IMR-90 (cell line): ENCODE data around the gene TRDMT1. TPM values are rescaled to one million over a fixed set of nuclear protein-coding genes. Genes with fewer than 3 reads are reported as not detected.

Source experiments
- ATAC-seq: fragments of 200-7000 bp; cut with Tn5 transposase; 2 replicates; pipeline ENCODE4 v1.9.1; 2020; ENCODE audit warnings: low read depth, mild to moderate bottlenecking, moderate library complexity
- BruUV-seq: library from RNA; stranded (reverse); fragments of 400-500 nt; replicated peaks from 2 replicates; lab custom pipeline; 2021; lab: Mats Ljungman, UMichigan
- CTCF ChIA-PET: fragments of 300-600 bp; formaldehyde crosslinking; extraction: SDS; loops from one replicate; lab custom pipeline; 2021; ENCODE audit warnings: antibody characterized with exemption; lab: Yijun Ruan, JAX
- POLR2A ChIA-PET: fragments of 300-600 bp; sonication (Branson Sonifier 250); formaldehyde crosslinking; loops from one replicate; lab custom pipeline; 2022; ENCODE audit warnings: antibody characterized with exemption; ENCODE audit not compliant: unreplicated experiment; lab: Charles Lee
- DNase-seq: peaks from one replicate; pipeline ENCODE4 v3.0.0; 2013
- H2AFZ ChIP-seq: replicated peaks from 2 replicates; pipeline ENCODE3; 2013; ENCODE audit warnings: low read length, mild to moderate bottlenecking; ENCODE audit not compliant: poor library complexity
- H2AK5ac ChIP-seq: 2 replicates; pipeline ENCODE4 v1.6.1; 2013; ENCODE audit warnings: low read depth, low read length, inconsistent platforms
- H2AK9ac ChIP-seq: replicated peaks from 2 replicates; pipeline ENCODE3; 2013; ENCODE audit warnings: mild to moderate bottlenecking, low read depth, low read length, moderate library complexity; ENCODE audit not compliant: poor library complexity
- H2BK120ac ChIP-seq: 2 replicates; pipeline ENCODE4 v1.6.1; 2013; ENCODE audit warnings: low read depth, low read length, inconsistent platforms
- H2BK15ac ChIP-seq: 3 replicates; pipeline ENCODE4 v1.6.1; 2013; ENCODE audit warnings: low read depth, low read length, inconsistent platforms
- H2BK20ac ChIP-seq: 2 replicates; pipeline ENCODE4 v1.6.1; 2013; ENCODE audit warnings: low read depth, mild to moderate bottlenecking, inconsistent platforms, low read length, moderate library complexity
- H2BK5ac ChIP-seq: 2 replicates; pipeline ENCODE4 v1.6.1; 2013; ENCODE audit warnings: mild to moderate bottlenecking, low read depth, low read length, inconsistent platforms; ENCODE audit not compliant: poor library complexity, severe bottlenecking
- H3K14ac ChIP-seq: replicated peaks from 2 replicates; pipeline ENCODE4 v1.6.1; 2013; ENCODE audit warnings: low read depth, low read length, inconsistent platforms
- H3K18ac ChIP-seq: 2 replicates; pipeline ENCODE4 v1.6.1; 2013; ENCODE audit warnings: low read depth, low read length, control low read depth
- H3K23ac ChIP-seq: 2 replicates; pipeline ENCODE4 v1.6.1; 2013; ENCODE audit warnings: low read depth, low read length, inconsistent platforms
- H3K27ac ChIP-seq: 2 replicates; pipeline ENCODE4 v1.5.1; 2013; ENCODE audit warnings: mild to moderate bottlenecking, control low read depth, low read length; ENCODE audit not compliant: insufficient read depth
- H3K27me3 ChIP-seq: 2 replicates; pipeline ENCODE4 v1.6.1; 2013; ENCODE audit warnings: low read length; ENCODE audit not compliant: control insufficient read depth, insufficient read depth
- H3K36me3 ChIP-seq: 2 replicates; pipeline ENCODE4 v1.6.1; 2013; ENCODE audit warnings: low read length, mixed read lengths; ENCODE audit not compliant: control insufficient read depth, insufficient read depth
- H3K4ac ChIP-seq: 2 replicates; pipeline ENCODE4 v1.6.1; 2013; ENCODE audit warnings: low read depth, low read length, inconsistent platforms
- H3K4me1 ChIP-seq: 2 replicates; pipeline ENCODE4 v1.6.1; 2013; ENCODE audit warnings: low read length, mixed read lengths; ENCODE audit not compliant: control insufficient read depth, insufficient read depth
- H3K4me2 ChIP-seq: 2 replicates; pipeline ENCODE4 v1.6.1; 2013; ENCODE audit warnings: low read depth, mild to moderate bottlenecking, control low read depth, low read length, moderate library complexity
- H3K4me3 ChIP-seq: 2 replicates; pipeline ENCODE4 v1.5.1; 2013; ENCODE audit warnings: low read depth, mild to moderate bottlenecking, control low read depth, low read length, moderate library complexity; ENCODE audit not compliant: insufficient read depth
- H3K56ac ChIP-seq: 2 replicates; pipeline ENCODE4 v1.6.1; 2013; ENCODE audit warnings: low read length, inconsistent platforms; ENCODE audit not compliant: insufficient read depth; ENCODE audit errors: extremely low read depth
- H3K79me1 ChIP-seq, 2 experiments: 2 replicates each; pipeline ENCODE4 v1.6.1; 2013; ENCODE audit warnings: low read length in 2 of 2, inconsistent platforms in 1 of 2, low read depth in 1 of 2
- H3K9ac ChIP-seq: 2 replicates; pipeline ENCODE4 v1.6.1; 2013; ENCODE audit warnings: low read depth, low read length, control low read depth
- H3K9me1 ChIP-seq: 2 replicates; pipeline ENCODE4 v1.6.1; 2013; ENCODE audit warnings: low read length, inconsistent platforms; ENCODE audit not compliant: insufficient read depth
- H3K9me3 ChIP-seq: 2 replicates; pipeline ENCODE4 v1.6.1; 2013; ENCODE audit warnings: low read length; ENCODE audit not compliant: control insufficient read depth, insufficient read depth
- H4K20me1 ChIP-seq: 2 replicates; pipeline ENCODE4 v1.6.1; 2013; ENCODE audit warnings: low read length, inconsistent platforms; ENCODE audit not compliant: insufficient read depth
- H4K5ac ChIP-seq: 2 replicates; pipeline ENCODE4 v1.6.1; 2013; ENCODE audit warnings: mild to moderate bottlenecking, low read depth, low read length, control low read depth
- H4K8ac ChIP-seq, 2 experiments: 2 replicates each; pipeline ENCODE4 v1.6.1; 2013; ENCODE audit warnings: low read depth in 2 of 2, low read length in 2 of 2, control low read depth in 1 of 2, inconsistent platforms in 1 of 2
- H4K91ac ChIP-seq: 2 replicates; pipeline ENCODE4 v1.6.1; 2013; ENCODE audit warnings: low read depth, low read length, inconsistent platforms; ENCODE audit not compliant: insufficient read depth
- CEBPB ChIP-seq: IDR thresholded peaks from 2 replicates; pipeline ENCODE4 v1.6.1; 2012; ENCODE audit warnings: low read depth, low read length, improper control_type of control experiment
- FOS ChIP-seq: fragments of 150-350 bp; IDR thresholded peaks from 2 replicates; pipeline ENCODE4 v1.6.1; 2016; ENCODE audit warnings: low read depth, low read length
- MAFK ChIP-seq: IDR thresholded peaks from 2 replicates; pipeline ENCODE4 v1.6.1; 2012; ENCODE audit warnings: low read depth, low read length, improper control_type of control experiment
- MAZ ChIP-seq: IDR thresholded peaks from 2 replicates; pipeline ENCODE4 v1.6.1; 2012; ENCODE audit warnings: low read depth, mild to moderate bottlenecking, low read length, improper control_type of control experiment, moderate library complexity, borderline replicate concordance
- POLR2A ChIP-seq: IDR thresholded peaks from 2 replicates; pipeline ENCODE4 v1.6.1; 2012; ENCODE audit warnings: mild to moderate bottlenecking, low read depth, low read length
- RFX5 ChIP-seq: IDR thresholded peaks from 2 replicates; pipeline ENCODE4 v1.8.0; 2012; ENCODE audit warnings: low read depth, mild to moderate bottlenecking, low read length, moderate library complexity
- WGBS, 2 experiments: methylation state at CpG; one replicate each; pipeline versions ENCODE4 v1.1.5 to v1.1.7; 2013; ENCODE audit warnings: missing lambda C conversion rate in 2 of 2; ENCODE audit not compliant: insufficient read length in 1 of 2; ENCODE audit errors: extremely low coverage in 2 of 2; 5-methylcytosine and 5-hydroxymethylcytosine counted together
- dilution Hi-C: fragments of 300-500 bp; cut with HindIII; formaldehyde crosslinking; loops from one replicate; pipeline ENCODE4 v1.14.3; 2018; ENCODE audit warnings: low sequenced_read_pairs; ENCODE audit not compliant: unreplicated experiment
- in situ Hi-C: fragments of 300-500 bp; cut with MboI; formaldehyde crosslinking; loops from 3 replicates; pipeline ENCODE4 v1.14.3; 2019; ENCODE audit warnings: low sequenced_read_pairs, inconsistent platforms, mixed read lengths
- intact Hi-C: fragments of 100-400 bp; cut with micrococcal nuclease; formaldehyde crosslinking; loops from 2 replicates; pipeline ENCODE4 v1.10.0; 2022
- polyA plus RNA-seq, 3 experiments: library from polyadenylated mRNA; depleted of rRNA; stranded (reverse); fragments of >200 nt; gene quantifications; 2 replicates each; pipeline ENCODE4 v1.2.3, GENCODE V29; 2012; ENCODE audit warnings: low replicate concordance in 1 of 3
- total RNA-seq: library from RNA; depleted of rRNA; stranded (reverse); fragments of >200 nt; gene quantifications from 2 replicates; pipeline ENCODE4 v1.2.3, GENCODE V29; 2012
- TF ChIP-seq, protein P1 (sequence below): fragments of 150-350 bp; IDR thresholded peaks from 2 replicates; pipeline ENCODE4 v1.6.1; 2016; ENCODE audit warnings: low read depth, mild to moderate bottlenecking, low read length, moderate library complexity, borderline replicate concordance

The TRDMT1 gene
- total and polyA plus RNA-seq, 2 of the 4 experiments (the other 2 are of a cell fraction): 2.1 to 4.7 TPM

DNA sequence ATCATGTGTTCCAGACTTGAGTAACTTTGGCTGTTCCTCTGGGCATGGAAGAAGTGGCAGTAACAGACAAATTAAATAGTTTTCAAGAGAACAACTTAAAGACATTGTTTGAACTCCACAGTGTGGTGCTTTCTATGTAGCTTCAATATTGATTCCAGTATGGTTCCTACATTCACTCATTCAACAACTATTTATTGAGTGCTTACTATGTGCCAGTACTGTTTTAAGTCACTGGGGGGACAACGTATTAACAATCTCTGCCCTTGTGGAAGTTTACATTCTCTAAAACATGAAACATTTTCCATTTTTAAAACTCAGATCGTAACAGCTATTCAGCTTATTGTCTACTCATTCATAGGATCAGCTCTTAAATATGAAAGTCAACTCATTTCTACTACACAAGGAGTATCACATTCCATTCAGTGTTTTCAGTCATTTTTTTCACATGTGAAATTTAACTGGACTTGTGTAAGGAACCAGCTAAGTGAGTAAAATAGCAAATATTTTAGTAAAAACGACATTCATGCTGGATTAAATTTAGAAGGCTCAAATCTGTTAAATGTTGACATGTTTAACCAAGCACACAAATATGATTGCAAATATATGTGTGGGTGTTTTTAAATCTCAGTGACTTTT is 58.3 kb downstream of the TRDMT1 start:
- Histone ChIP-seq H3K4me1 (peaks cover 8% of the 10 kb centered on the region), H3K18ac (no peak overlapping the region), H2AK5ac (no peak overlapping the region), H3K23ac (no peak overlapping the region), H3K4ac (no peak overlapping the region), H4K5ac (no peak overlapping the region), H4K91ac (no peak overlapping the region), H3K4me2 (no peak overlapping the region), H3K27me3 (no peaks in the 10 kb centered on the region), H3K79me1 (no peaks in the 10 kb centered on the region; a peak in 1 of 4 replicates), H3K9ac (no peak overlapping the region), H2AFZ (no peak overlapping the region), H4K20me1 (no peaks in the 10 kb centered on the region), H2AK9ac (no peak overlapping the region), H3K36me3 (no peaks in the 10 kb centered on the region), H3K14ac (no peak overlapping the region), H3K56ac (no peak overlapping the region), H3K4me3 (no peak overlapping the region), H3K27ac (no peak overlapping the region), H3K9me1 (peaks cover 2% of the 10 kb centered on the region; the same call in 1 of the 2 replicates), H4K8ac (no peak overlapping the region), H3K9me3 (no peaks in the 10 kb centered on the region), H2BK20ac (no peak overlapping the region), H2BK120ac (no peak overlapping the region), H2BK15ac (no peak overlapping the region), H2BK5ac (no peak overlapping the region)
- no peak for ATAC-seq
- WGBS, 2 experiments: no CpG with 5 or more reads among the region's 3 CpGs
- dilution Hi-C loops (no loop called here), intact Hi-C loops (no loop called here), in situ Hi-C loops (no loop called here)
- POLR2A ChIA-PET: no interaction called here
- CTCF ChIA-PET: no interaction called here
- no TSS peak for BruUV-seq
- DNase-seq: peak; percentile 15
- TF ChIP-seq MAFK (no peak), POLR2A (no peak), FOS (no peak), MAZ (no peak), CEBPB (no peak), RFX5 (no peak)
- TF ChIP-seq, protein P1, sequence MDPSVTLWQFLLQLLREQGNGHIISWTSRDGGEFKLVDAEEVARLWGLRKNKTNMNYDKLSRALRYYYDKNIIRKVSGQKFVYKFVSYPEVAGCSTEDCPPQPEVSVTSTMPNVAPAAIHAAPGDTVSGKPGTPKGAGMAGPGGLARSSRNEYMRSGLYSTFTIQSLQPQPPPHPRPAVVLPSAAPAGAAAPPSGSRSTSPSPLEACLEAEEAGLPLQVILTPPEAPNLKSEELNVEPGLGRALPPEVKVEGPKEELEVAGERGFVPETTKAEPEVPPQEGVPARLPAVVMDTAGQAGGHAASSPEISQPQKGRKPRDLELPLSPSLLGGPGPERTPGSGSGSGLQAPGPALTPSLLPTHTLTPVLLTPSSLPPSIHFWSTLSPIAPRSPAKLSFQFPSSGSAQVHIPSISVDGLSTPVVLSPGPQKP: no peak
